Stimulated activated CD8-positive, alpha-beta memory T cell treated with anti-CD3 and anti-CD28 coated beads, Interleukin-4, amount 100 ng/mL, for 4 hours (primary cell): ENCODE results near the gene PCNX3.

Experiments used
- DNase-seq, 2 donors: peaks; one replicate each; pipeline ENCODE4 v3.0.0-alpha.2; 2020; ENCODE audit warnings: low read depth in 2 of 2, low spot score in 1 of 2

The PCNX3 gene

DNA sequence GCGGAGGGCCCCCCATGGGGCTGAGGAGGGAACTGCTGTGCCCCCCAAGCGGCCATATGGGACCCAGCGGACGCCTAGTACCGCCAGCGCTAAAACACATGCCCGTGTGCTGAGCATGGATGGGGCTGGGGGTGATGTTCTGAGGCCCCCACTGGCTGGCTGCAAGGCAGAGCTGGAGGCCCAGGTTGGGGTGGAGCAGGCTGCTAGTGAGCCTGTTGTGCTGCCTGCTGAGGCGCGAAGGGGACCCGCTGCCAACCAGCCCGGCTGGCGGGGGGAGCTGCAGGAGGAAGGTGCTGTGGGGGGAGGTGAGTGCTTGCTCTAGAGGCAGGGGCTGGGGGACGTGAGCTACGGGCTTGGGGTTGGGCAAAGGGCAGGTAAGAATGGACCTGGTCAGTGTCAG, 3.2 kb downstream of the PCNX3 start:
- no peak for DNase-seq

GRCh38 chr11:65619281-65619928, 3.8 kb downstream of the PCNX3 start:
- no peak for DNase-seq

DNA sequence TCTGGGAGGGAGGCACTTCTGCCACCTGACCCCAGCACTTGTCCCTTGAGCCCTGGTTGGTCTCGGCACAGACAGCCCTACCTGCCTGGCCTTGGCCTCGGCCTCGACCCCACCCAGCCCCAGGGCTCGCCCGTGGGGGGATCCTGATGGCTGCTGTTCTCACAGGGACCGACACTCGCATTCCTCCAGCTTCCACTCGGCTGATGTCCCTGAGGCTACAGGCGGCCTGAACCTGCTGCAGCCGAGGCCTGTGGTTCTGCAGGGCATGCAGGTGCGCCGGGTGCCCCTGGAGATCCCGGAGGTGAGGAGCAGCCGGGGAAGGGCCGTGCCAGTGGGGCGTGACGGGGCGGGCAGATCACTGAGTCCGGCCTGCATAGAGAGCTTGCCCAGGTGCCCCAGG, 5.1 kb downstream of the PCNX3 start:
- no peak for DNase-seq

GRCh38 chr11:65621460-65621859, 5.9 kb downstream of the PCNX3 start:
- no peak for DNase-seq

DNA sequence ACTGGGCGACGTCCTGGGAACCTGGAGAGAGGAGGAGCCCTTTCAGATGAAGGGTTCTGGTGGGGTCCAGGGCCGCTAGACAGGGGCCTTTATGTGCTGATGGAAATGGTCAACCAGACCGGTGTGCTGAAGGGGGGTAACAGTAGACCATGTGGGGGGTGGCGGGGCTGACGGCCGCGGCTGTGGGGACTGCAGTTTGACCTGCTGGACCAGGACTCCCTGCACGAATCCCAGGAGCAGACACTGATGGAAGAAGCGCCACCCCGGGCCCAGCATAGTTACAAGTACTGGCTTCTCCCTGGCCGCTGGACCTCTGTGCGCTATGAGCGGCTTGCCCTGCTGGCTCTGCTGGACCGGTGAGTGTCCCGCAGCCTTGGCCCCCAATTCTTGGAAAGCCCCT, 6.4 kb downstream of the PCNX3 start:
- DNase-seq, result no peak

- DNase-seq, result no peak
These were observed 7.6 kb downstream of the PCNX3 start for GRCh38 chr11:65623177-65623576.

GRCh38 chr11:65623852-65624616, 8.5 kb downstream of the PCNX3 start:
- no peak for DNase-seq

GRCh38 chr11:65624931-65625627, 9.5 kb downstream of the PCNX3 start:
- no peak for DNase-seq

GRCh38 chr11:65625628-65626342, 10.2 kb downstream of the PCNX3 start:
- DNase-seq, result no peak

DNA sequence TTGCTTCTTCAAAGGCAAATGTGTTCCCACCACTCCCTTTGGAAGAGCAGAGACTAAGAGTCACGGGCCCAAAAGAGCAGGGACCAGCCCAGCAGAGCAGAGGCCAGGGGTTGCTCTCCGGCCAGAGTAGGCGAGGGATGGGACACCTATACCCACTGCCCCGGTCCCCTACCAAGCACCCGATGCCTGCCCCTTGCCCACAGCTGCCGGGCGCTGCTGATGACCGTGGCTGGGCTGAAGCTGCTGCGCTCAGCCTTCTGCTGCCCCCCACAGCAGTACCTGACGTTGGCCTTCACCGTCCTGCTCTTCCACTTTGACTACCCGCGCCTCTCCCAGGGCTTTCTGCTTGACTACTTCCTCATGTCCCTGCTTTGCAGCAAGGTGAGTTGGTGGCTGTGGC, 11.6 kb downstream of the PCNX3 start:
- DNase-seq, result no peak

DNA sequence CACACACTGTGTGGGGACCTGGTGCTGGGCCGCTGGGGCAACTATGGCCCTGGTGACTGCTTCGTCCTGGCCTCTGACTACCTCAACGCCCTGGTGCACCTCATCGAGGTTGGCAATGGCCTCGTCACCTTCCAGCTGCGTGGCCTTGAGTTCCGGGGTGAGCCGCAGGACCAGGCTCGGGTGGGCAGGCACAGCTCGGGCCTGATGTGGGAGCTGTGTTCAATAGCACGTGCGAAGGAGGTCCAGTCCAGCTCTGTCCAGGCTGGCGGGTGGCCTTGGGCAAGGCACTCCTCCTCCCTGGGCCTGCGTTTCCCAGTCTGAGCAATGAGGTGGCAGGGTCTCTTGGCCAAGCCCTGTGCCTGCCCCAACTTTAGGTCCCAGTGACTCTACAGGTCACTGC, 14.0 kb downstream of the PCNX3 start:
- no peak for DNase-seq

- DNase-seq, result no peak
These were observed 14.6 kb downstream of the PCNX3 start for GRCh38 chr11:65630215-65630614.

DNA sequence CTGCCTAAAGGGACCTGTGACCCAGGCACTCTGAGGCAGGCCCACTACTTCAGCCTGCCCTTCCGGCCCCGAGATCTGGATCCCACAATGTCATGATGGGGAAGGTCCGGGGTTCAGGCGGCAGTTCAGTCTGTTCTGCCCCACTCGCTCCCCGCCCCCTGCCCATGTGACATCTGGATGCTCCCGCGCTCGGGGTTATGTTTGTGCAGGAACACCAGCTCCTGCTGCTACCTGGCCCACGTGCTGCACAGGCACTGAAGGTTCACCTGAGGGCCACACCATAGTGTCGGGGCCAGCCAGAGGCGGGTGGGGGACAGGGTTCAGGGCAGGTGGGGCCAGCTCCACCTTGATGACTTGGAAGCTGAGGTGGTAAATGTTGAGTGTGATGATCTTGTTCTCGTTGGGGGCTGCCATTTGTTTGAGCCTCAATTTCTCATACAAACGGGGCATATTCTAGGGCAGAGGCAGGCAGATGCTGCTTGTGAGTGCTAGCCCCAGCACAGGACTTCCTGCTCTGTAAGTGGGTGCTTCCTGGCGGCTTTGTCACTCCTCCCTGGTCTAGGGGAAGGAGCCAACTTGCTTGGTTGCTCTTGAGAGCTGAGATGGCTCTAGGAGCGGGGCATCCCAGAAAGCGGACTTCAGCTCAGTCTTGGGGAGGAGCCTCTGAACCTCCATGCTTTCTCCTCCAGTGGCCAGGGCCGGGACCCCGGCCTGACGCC, 18.0 kb downstream of the PCNX3 start:
- no peak for DNase-seq

GRCh38 chr11:65634109-65634436, 18.5 kb downstream of the PCNX3 start:
- no peak for DNase-seq

DNA sequence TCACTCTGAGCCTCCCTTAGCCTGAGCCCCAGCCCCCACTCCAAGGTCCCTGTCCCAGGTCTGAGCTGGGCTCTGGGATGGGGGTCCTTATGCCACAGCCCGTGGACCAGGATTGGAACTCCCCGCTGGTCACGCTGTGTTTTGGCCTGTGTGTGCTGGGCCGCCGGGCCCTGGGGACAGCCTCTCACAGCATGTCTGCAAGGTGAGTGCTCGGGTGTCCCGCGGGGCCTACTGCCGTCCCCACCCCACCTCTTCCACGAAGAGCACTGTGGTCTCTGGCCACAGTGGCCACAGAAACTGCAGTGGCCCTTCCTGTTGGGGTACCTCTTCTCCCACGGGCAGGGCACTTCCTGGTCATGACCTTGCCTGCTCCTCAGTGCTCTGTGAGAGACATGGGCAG, 18.9 kb downstream of the PCNX3 start:
- no peak for DNase-seq

DNA sequence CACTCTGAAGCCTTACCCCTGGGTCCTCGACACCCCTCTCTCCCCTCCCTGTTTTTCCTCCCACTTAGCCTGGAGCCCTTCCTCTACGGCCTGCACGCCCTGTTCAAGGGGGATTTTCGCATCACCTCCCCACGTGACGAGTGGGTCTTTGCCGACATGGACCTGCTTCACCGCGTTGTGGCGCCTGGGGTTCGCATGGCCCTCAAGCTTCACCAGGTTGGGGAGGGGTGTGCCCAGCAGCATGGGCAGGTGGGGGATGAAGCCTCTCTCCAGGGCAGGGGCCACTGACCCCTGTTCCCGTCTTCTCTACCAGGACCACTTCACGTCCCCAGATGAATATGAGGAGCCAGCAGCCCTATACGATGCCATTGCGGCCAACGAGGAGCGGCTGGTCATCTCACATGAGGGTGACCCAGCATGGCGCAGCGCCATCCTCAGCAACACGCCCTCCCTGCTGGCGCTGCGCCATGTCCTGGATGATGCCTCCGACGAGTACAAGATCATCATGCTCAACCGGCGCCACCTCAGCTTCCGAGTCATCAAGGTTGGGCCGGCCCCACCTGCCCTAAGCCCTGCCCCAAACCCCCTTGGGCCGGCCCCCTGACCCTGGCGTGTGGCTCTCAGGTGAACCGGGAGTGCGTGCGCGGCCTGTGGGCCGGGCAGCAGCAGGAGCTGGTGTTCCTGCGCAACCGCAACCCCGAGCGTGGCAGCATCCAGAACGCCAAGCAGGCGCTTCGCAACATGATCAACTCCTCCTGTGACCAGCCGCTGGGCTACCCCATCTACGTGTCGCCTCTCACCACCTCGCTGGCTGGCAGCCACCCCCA, 19.5 kb downstream of the PCNX3 start:
- DNase-seq, result no peak

DNA sequence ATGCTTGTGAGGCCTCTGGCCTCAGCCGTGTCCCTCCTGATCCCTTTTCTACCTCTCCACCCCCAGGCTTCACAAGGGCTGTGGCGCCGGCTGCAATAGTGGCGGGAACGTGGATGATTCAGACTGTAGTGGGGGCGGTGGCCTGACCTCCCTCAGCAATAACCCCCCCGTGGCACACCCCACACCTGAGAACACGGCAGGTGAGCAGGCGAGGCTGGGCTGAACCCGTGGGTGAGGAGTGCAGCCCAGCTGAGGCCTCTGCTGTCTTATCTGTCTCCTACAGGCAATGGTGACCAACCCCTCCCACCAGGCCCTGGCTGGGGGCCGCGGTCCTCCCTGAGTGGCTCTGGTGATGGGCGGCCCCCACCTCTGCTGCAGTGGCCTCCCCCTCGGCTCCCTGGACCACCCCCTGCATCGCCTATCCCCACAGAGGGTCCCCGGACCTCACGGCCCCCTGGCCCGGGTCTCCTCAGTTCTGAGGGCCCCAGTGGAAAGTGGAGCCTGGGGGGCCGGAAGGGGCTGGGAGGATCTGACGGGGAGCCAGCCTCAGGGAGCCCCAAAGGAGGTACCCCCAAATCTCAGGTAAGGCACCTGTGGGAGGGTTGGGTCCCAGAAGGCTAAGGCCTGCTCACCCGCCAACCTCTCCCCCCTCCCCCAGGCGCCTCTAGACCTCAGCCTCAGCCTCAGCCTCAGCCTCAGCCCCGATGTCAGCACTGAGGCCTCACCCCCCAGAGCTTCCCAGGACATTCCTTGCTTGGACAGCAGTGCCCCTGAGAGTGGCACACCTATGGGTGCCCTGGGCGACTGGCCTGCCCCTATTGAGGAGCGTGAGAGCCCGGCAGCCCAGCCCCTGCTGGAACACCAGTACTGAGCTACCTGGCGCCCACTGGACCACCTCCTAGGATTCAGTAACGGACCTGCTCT, 20.8 kb downstream of the PCNX3 start:
- no peak for DNase-seq

- no peak for DNase-seq
These were observed 21.5 kb downstream of the PCNX3 start for GRCh38 chr11:65637032-65637557.
